ENCODE data around the gene SPARC. TPM values are rescaled to one million over a fixed set of nuclear protein-coding genes. Genes with fewer than 3 reads are reported as not detected.

SPARC gene
- total RNA-seq, 1 experiment from 2014 or later, result 418 TPM

DNA sequence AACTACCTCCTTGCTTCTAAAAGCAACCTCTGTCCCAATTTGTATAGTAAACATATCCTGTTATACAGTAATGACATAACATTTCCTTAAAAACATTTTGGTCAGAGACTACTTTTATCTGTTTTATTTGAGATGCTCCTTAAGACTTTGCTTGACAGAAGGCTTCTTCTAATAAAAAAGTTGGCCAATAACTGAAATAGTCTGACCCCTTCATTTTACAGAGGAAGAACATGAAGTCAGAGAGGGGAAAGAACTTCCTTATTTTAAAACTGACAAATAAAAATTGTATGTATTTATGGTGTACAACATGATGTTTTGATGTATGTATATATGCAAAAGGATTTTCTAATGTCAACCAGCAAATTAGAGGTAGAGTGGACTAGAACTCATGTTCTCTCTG is 35.8 kb upstream of the SPARC start:
- no peak for ATAC-seq

More for the DNA sequence above, 35.8 kb upstream of the SPARC start:
- H3K27ac Mint-ChIP-seq, result no peak overlapping the region
- DNase-seq (ENCODE audit: low spot score), result no peak
- TF ChIP-seq ZBTB21 (CRISPR knock-in tag; IDR thresholded peaks at IDR 0.05; ENCODE audit: borderline replicate concordance) (no peak), GABPB1 (CRISPR knock-in tag; IDR thresholded peaks at IDR 0.05) (no peak), ATF1 (CRISPR knock-in tag; IDR thresholded peaks at IDR 0.05) (no peak), NR2C2 (CRISPR knock-in tag; IDR thresholded peaks at IDR 0.05) (no peak), CBFB (CRISPR knock-in tag; IDR thresholded peaks at IDR 0.05; ENCODE audit: low read depth) (no peak), OVOL2 (CRISPR knock-in tag; IDR thresholded peaks at IDR 0.05; ENCODE audit: borderline replicate concordance) (no peak), NFE2L1 (CRISPR knock-in tag; IDR thresholded peaks at IDR 0.05) (no peak), ZNF423 (CRISPR knock-in tag; IDR thresholded peaks at IDR 0.05) (no peak), ZNF416 (CRISPR knock-in tag; IDR thresholded peaks at IDR 0.05) (no peak), NR1H2 (CRISPR knock-in tag; IDR thresholded peaks at IDR 0.05) (no peak), SOX15 (CRISPR knock-in tag; IDR thresholded peaks at IDR 0.05) (no peak), GTF2I (CRISPR knock-in tag; conservative IDR thresholded peaks at IDR 0.05) (no peak), ELF4 (CRISPR knock-in tag; IDR thresholded peaks at IDR 0.05; ENCODE audit: low read depth) (no peak), ZNF671 (CRISPR knock-in tag; IDR thresholded peaks at IDR 0.05) (no peak)
- TF ChIP-seq, protein P1, sequence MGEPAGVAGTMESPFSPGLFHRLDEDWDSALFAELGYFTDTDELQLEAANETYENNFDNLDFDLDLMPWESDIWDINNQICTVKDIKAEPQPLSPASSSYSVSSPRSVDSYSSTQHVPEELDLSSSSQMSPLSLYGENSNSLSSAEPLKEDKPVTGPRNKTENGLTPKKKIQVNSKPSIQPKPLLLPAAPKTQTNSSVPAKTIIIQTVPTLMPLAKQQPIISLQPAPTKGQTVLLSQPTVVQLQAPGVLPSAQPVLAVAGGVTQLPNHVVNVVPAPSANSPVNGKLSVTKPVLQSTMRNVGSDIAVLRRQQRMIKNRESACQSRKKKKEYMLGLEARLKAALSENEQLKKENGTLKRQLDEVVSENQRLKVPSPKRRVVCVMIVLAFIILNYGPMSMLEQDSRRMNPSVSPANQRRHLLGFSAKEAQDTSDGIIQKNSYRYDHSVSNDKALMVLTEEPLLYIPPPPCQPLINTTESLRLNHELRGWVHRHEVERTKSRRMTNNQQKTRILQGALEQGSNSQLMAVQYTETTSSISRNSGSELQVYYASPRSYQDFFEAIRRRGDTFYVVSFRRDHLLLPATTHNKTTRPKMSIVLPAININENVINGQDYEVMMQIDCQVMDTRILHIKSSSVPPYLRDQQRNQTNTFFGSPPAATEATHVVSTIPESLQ (CRISPR knock-in tag; IDR thresholded peaks at IDR 0.05), result no peak
- TF ChIP-seq, protein P2, sequence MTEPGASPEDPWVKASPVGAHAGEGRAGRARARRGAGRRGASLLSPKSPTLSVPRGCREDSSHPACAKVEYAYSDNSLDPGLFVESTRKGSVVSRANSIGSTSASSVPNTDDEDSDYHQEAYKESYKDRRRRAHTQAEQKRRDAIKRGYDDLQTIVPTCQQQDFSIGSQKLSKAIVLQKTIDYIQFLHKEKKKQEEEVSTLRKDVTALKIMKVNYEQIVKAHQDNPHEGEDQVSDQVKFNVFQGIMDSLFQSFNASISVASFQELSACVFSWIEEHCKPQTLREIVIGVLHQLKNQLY (CRISPR knock-in tag; IDR thresholded peaks at IDR 0.05), result no peak
- TF ChIP-seq, protein P3, sequence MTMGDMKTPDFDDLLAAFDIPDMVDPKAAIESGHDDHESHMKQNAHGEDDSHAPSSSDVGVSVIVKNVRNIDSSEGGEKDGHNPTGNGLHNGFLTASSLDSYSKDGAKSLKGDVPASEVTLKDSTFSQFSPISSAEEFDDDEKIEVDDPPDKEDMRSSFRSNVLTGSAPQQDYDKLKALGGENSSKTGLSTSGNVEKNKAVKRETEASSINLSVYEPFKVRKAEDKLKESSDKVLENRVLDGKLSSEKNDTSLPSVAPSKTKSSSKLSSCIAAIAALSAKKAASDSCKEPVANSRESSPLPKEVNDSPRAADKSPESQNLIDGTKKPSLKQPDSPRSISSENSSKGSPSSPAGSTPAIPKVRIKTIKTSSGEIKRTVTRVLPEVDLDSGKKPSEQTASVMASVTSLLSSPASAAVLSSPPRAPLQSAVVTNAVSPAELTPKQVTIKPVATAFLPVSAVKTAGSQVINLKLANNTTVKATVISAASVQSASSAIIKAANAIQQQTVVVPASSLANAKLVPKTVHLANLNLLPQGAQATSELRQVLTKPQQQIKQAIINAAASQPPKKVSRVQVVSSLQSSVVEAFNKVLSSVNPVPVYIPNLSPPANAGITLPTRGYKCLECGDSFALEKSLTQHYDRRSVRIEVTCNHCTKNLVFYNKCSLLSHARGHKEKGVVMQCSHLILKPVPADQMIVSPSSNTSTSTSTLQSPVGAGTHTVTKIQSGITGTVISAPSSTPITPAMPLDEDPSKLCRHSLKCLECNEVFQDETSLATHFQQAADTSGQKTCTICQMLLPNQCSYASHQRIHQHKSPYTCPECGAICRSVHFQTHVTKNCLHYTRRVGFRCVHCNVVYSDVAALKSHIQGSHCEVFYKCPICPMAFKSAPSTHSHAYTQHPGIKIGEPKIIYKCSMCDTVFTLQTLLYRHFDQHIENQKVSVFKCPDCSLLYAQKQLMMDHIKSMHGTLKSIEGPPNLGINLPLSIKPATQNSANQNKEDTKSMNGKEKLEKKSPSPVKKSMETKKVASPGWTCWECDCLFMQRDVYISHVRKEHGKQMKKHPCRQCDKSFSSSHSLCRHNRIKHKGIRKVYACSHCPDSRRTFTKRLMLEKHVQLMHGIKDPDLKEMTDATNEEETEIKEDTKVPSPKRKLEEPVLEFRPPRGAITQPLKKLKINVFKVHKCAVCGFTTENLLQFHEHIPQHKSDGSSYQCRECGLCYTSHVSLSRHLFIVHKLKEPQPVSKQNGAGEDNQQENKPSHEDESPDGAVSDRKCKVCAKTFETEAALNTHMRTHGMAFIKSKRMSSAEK (CRISPR knock-in tag; IDR thresholded peaks at IDR 0.05; ENCODE audit: borderline replicate concordance), result no peak
- TF ChIP-seq, protein P4, sequence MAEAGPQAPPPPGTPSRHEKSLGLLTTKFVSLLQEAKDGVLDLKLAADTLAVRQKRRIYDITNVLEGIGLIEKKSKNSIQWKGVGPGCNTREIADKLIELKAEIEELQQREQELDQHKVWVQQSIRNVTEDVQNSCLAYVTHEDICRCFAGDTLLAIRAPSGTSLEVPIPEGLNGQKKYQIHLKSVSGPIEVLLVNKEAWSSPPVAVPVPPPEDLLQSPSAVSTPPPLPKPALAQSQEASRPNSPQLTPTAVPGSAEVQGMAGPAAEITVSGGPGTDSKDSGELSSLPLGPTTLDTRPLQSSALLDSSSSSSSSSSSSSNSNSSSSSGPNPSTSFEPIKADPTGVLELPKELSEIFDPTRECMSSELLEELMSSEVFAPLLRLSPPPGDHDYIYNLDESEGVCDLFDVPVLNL (CRISPR knock-in tag; IDR thresholded peaks at IDR 0.05; ENCODE audit: borderline replicate concordance, low read depth), result no peak
- TF ChIP-seq, protein P5, sequence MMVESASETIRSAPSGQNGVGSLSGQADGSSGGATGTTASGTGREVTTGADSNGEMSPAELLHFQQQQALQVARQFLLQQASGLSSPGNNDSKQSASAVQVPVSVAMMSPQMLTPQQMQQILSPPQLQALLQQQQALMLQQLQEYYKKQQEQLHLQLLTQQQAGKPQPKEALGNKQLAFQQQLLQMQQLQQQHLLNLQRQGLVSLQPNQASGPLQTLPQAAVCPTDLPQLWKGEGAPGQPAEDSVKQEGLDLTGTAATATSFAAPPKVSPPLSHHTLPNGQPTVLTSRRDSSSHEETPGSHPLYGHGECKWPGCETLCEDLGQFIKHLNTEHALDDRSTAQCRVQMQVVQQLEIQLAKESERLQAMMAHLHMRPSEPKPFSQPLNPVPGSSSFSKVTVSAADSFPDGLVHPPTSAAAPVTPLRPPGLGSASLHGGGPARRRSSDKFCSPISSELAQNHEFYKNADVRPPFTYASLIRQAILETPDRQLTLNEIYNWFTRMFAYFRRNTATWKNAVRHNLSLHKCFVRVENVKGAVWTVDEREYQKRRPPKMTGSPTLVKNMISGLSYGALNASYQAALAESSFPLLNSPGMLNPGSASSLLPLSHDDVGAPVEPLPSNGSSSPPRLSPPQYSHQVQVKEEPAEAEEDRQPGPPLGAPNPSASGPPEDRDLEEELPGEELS (CRISPR knock-in tag; IDR thresholded peaks at IDR 0.05), result no peak
- TF ChIP-seq, protein P6, sequence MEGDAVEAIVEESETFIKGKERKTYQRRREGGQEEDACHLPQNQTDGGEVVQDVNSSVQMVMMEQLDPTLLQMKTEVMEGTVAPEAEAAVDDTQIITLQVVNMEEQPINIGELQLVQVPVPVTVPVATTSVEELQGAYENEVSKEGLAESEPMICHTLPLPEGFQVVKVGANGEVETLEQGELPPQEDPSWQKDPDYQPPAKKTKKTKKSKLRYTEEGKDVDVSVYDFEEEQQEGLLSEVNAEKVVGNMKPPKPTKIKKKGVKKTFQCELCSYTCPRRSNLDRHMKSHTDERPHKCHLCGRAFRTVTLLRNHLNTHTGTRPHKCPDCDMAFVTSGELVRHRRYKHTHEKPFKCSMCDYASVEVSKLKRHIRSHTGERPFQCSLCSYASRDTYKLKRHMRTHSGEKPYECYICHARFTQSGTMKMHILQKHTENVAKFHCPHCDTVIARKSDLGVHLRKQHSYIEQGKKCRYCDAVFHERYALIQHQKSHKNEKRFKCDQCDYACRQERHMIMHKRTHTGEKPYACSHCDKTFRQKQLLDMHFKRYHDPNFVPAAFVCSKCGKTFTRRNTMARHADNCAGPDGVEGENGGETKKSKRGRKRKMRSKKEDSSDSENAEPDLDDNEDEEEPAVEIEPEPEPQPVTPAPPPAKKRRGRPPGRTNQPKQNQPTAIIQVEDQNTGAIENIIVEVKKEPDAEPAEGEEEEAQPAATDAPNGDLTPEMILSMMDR (IDR thresholded peaks at IDR 0.05), result no peak
- H3K27me3 Mint-ChIP-seq (ENCODE audit: low read depth), result peaks cover 3% of the 10 kb centered on the region; the same call in 1 of the 2 replicates
- H3K9me3 Mint-ChIP-seq, result peaks cover 9% of the 10 kb centered on the region
- ChIA-PET CTCF (interaction anchor here (1.0 kb wide), 1 partner anchor 64 kb away, joined by 3 read pairs; no protein-coding TSS in a partner anchor), POLR2A (no interaction called here)
- H3K4me1 Mint-ChIP-seq, result peaks cover 15% of the 10 kb centered on the region
- H3K36me3 Mint-ChIP-seq, result peaks cover 5% of the 10 kb centered on the region
- H3K4me3 Mint-ChIP-seq, result no peak overlapping the region
